Measurements from ENCODE around the gene BCL7A. TPM values are rescaled to one million over a fixed set of nuclear protein-coding genes. Genes with fewer than 3 reads are reported as not detected.
A peak's percentile ranks its signal among the peaks of the same experiment; 100 is the strongest.

Gene BCL7A
- total and polyA plus RNA-seq, 2 experiments from 2014 or later, result 9.6 to 14.9 TPM

- peak; percentile 38 for DNase-seq (ENCODE audit: low spot score)
- H3K4me2 ChIP-seq, result no peak overlapping the region
- TF ChIP-seq EZH2 (IDR thresholded peaks at IDR 0.05; ENCODE audit: borderline replicate concordance) (no peak), CTCF (IDR thresholded peaks at IDR 0.05; ENCODE audit: poor library complexity) (no peak), EZH2phosphoT487 (IDR thresholded peaks at IDR 0.05; ENCODE audit: low read depth, severe bottlenecking, unreplicated experiment) (no peak)
- no peaks in the 10 kb centered on the region for H3K9me2 ChIP-seq (replicated peaks; ENCODE audit: insufficient read depth)
- H3K36me3 ChIP-seq (replicated peaks; ENCODE audit: insufficient read depth, low read depth), result no peaks in the 10 kb centered on the region
- H3K79me2 ChIP-seq, result no peaks in the 10 kb centered on the region
- no peak overlapping the region for H2AFZ ChIP-seq
- no peak overlapping the region for H3K4me3 ChIP-seq
- no peaks in the 10 kb centered on the region for H3K9me3 ChIP-seq (ENCODE audit: low read depth)
- H3K4me1 ChIP-seq (ENCODE audit: insufficient read depth), result no peaks in the 10 kb centered on the region
- H3K27ac ChIP-seq, result peak overlapping the region; percentile 18
- H3K27me3 ChIP-seq, result no peaks in the 10 kb centered on the region
- 86% methylated on average over 21 of the region's 21 CpGs for WGBS (ENCODE audit: low lambda C conversion rate, missing lambda C conversion rate)
- no peaks in the 10 kb centered on the region for H4K20me1 ChIP-seq (ENCODE audit: insufficient read depth, poor library complexity, severe bottlenecking)
Measured at GRCh38 chr12:121992059-121992879, 29.4 kb upstream of the BCL7A start.

- Histone ChIP-seq H3K9me2 (replicated peaks; ENCODE audit: insufficient read depth) (no peaks in the 10 kb centered on the region), H3K79me2 (no peaks in the 10 kb centered on the region), H3K27ac (no peak overlapping the region), H3K4me1 (ENCODE audit: insufficient read depth) (no peaks in the 10 kb centered on the region), H3K9me3 (ENCODE audit: low read depth) (no peaks in the 10 kb centered on the region), H3K4me3 (no peak overlapping the region), H3K36me3 (replicated peaks; ENCODE audit: insufficient read depth, low read depth) (no peaks in the 10 kb centered on the region), H3K4me2 (peak overlapping the region; percentile 1), H4K20me1 (ENCODE audit: insufficient read depth, poor library complexity, severe bottlenecking) (no peaks in the 10 kb centered on the region), H3K27me3 (no peaks in the 10 kb centered on the region), H2AFZ (no peak overlapping the region)
- 54% methylated on average over 9 of the region's 9 CpGs for WGBS (ENCODE audit: low lambda C conversion rate, missing lambda C conversion rate)
- DNase-seq (ENCODE audit: low spot score), result no peak
- TF ChIP-seq EZH2phosphoT487 (IDR thresholded peaks at IDR 0.05; ENCODE audit: low read depth, severe bottlenecking, unreplicated experiment) (no peak), EZH2 (IDR thresholded peaks at IDR 0.05; ENCODE audit: borderline replicate concordance) (no peak), CTCF (IDR thresholded peaks at IDR 0.05; ENCODE audit: poor library complexity) (no peak)
Measured at GRCh38 chr12:121996050-121996944, 25.4 kb upstream of the BCL7A start.

- TF ChIP-seq EZH2 (IDR thresholded peaks at IDR 0.05; ENCODE audit: borderline replicate concordance) (no peak), CTCF (IDR thresholded peaks at IDR 0.05; ENCODE audit: poor library complexity) (no peak), EZH2phosphoT487 (IDR thresholded peaks at IDR 0.05; ENCODE audit: low read depth, severe bottlenecking, unreplicated experiment) (no peak)
- WGBS (ENCODE audit: low lambda C conversion rate, missing lambda C conversion rate), result 84% methylated on average over 13 of the region's 13 CpGs
Measured at GRCh38 chr12:121996945-121997612, 24.6 kb upstream of the BCL7A start.

More at GRCh38 chr12:121996945-121997612, 24.6 kb upstream of the BCL7A start:
- H3K27me3 ChIP-seq, result no peaks in the 10 kb centered on the region
- no peak for DNase-seq (ENCODE audit: low spot score)
- H3K4me1 ChIP-seq (ENCODE audit: insufficient read depth), result no peaks in the 10 kb centered on the region
- no peak overlapping the region for H3K4me3 ChIP-seq
- no peak overlapping the region for H3K27ac ChIP-seq
- no peak overlapping the region for H3K4me2 ChIP-seq
- no peaks in the 10 kb centered on the region for H3K79me2 ChIP-seq
- no peaks in the 10 kb centered on the region for H4K20me1 ChIP-seq (ENCODE audit: insufficient read depth, poor library complexity, severe bottlenecking)
- H3K36me3 ChIP-seq (replicated peaks; ENCODE audit: insufficient read depth, low read depth), result no peaks in the 10 kb centered on the region
- H2AFZ ChIP-seq, result no peak overlapping the region
- no peaks in the 10 kb centered on the region for H3K9me3 ChIP-seq (ENCODE audit: low read depth)
- H3K9me2 ChIP-seq (replicated peaks; ENCODE audit: insufficient read depth), result no peaks in the 10 kb centered on the region

Measured in hepatocyte (in vitro differentiated cells).